GM13977 (cell line): ENCODE data around the gene STX11.

Experiments used
- DNase-seq: peaks from one replicate; pipeline ENCODE4 v3.0.0; 2012; ENCODE audit warnings: low spot score
- in situ Hi-C: fragments of 300-500 bp; cut with MboI; formaldehyde crosslinking; loops from one replicate; pipeline ENCODE4 v1.12.0; 2022; ENCODE audit warnings: low sequenced_read_pairs, low pct_unique_long_range_greater_than_20kb, mixed read lengths, inconsistent platforms; ENCODE audit not compliant: unreplicated experiment
- TF ChIP-seq, protein P1 (sequence below): IDR thresholded peaks from 2 replicates; pipeline ENCODE4 v1.5.1; 2012; ENCODE audit warnings: mild to moderate bottlenecking, control low read depth; ENCODE audit not compliant: insufficient read depth; ENCODE audit errors: extremely low read depth, missing control alignments

The STX11 gene

DNA sequence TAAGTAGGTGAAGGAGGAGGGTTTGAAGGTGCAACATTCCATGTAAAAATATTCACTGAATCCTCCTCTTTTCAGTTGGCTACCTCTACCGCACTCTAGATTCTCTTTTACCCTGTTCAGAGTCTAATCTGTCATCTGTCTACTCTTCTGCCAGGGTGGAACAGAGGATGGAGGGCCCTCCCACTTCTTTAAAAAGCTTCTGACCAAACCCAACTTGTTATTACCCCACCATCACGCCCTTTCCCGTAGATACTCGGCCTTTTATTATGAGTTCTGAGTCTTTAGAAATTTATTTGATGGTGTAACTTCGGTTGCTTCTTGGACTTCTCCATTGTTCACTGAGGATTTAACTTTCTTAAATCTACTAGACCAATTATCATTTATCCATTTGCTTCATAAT is 11.7 kb downstream of the STX11 start:
- TF ChIP-seq, protein P1, sequence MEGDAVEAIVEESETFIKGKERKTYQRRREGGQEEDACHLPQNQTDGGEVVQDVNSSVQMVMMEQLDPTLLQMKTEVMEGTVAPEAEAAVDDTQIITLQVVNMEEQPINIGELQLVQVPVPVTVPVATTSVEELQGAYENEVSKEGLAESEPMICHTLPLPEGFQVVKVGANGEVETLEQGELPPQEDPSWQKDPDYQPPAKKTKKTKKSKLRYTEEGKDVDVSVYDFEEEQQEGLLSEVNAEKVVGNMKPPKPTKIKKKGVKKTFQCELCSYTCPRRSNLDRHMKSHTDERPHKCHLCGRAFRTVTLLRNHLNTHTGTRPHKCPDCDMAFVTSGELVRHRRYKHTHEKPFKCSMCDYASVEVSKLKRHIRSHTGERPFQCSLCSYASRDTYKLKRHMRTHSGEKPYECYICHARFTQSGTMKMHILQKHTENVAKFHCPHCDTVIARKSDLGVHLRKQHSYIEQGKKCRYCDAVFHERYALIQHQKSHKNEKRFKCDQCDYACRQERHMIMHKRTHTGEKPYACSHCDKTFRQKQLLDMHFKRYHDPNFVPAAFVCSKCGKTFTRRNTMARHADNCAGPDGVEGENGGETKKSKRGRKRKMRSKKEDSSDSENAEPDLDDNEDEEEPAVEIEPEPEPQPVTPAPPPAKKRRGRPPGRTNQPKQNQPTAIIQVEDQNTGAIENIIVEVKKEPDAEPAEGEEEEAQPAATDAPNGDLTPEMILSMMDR = no peak
- no peak for DNase-seq
- in situ Hi-C loops = no loop called here

DNA sequence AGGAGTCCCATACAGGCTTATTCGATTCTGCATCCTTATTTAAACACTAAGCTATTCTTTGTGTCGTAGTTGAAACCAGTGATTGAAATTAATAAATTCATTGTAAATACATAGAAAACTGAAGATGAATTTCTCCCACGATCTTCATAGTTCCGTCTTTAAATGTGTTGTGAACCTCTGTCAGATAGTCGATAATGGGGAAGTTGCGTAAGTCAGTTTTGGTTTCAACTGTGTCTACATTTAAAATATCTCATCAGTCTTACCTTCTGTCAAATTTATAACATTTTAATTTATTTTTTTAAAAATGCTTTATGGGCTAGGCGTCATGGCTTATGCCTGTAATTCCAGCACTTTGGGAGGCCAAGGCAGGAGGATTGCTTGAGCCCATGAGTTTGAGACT is 12.7 kb downstream of the STX11 start:
- TF ChIP-seq, protein P1 = no peak
- in situ Hi-C loops = no loop called here
- peak; percentile 35 for DNase-seq

DNA sequence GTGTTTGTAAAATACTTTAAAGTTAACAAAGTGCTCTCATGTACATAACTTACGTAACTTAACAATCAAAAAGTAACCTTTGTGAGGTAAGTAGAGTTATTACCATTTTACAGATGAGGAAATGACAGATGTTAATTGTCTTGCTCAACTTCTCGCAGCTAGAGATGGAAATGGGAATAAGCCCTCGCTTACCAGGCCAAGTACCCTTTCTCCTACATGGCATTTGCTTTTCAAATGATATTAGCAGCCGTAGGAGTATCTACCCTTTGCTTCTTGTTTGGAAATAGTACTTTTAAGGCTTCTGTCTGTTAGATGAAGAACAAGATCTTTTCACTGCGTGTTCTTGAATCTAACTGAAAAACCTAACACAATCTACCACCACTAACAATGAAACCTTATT is 15.5 kb downstream of the STX11 start:
- in situ Hi-C loops = no loop called here
- TF ChIP-seq, protein P1 = no peak
- DNase-seq = no peak

DNA sequence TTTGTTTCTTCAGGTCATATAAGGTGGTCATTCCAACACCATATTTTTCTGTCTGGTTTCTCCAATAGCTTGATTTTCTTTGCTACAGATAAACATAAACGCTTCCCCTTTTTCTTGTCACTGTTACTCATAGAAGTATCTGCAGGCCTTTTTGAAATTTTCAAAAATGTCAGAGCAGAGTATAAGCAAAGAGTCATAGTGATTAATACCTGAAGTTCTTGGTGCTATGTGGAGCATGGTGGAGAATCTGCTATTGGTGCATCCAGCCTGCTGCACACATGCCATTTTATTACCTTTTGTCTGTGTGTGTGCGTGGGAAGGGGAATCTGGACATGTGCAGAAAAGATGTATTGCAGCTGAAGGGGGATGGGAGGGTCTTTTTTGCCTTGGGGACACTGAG is 19.7 kb downstream of the STX11 start:
- in situ Hi-C loops = no loop called here
- DNase-seq = no peak
- TF ChIP-seq, protein P1 = no peak

DNA sequence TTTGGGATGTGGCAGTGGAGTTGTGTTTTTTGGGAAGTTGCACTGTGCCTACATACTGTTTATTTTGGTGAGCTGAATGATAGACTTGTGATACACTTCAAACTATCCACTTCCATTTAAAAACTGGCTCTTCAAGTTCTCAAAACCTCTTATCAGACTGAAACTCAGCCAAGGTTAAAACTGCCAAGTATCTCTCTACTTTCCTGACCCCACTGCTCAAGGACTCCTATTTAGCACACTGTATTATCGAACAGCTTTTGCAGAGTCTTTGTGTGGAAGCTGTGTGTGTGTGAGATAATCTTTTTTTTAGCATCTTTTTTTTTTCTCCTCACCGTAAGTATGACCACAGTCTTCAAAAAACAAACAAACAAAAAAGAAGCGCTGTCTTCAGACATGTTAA is 21.1 kb downstream of the STX11 start:
- in situ Hi-C loops = no loop called here
- TF ChIP-seq, protein P1 = no peak
- no peak for DNase-seq

DNA sequence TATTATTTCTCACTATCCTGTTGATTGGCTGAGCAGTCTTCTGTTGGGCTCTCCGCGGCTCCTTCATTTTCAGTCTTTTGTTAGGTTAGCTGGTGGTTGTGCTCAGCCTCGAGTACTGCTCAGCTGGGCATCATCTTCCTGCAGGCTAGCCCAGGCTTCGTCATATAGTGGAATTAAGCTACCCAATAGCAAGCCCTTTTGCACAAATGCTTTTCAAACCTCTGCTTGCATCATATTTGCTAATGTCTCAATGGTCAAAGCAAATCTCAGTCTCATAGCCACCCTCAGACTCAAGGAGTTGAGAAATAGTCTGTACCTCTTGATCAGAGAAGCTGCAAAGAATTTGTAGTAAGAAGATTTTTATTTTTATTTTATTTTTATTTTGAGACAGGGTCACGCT is 23.7 kb downstream of the STX11 start:
- DNase-seq = no peak
- in situ Hi-C loops = no loop called here
- TF ChIP-seq, protein P1 = no peak

DNA sequence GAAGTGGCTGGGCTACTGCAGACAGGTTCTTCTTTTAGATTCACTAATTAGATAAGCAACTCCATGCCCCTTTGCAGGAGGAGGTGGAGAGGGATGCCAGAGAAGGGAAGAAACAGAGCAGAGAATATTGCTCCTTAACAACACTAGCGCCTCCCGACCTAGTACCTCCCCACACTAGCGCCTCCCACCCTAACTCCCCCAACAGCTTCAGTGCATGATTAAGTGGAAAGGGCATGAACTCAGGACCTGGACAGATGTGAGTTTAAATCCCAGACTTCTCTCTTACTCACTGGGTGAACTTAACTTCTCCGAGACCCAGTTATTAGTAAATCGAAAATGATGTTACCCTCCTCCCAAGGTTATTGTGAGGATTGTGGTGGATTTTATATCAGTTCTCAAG is 25.7 kb downstream of the STX11 start:
- in situ Hi-C loops = no loop called here
- TF ChIP-seq, protein P1 = no peak
- no peak for DNase-seq
